GM12865 (cell line): ENCODE data around the gene PLG.
"Not testable (repeated sequence)": the region's sequence is repeated elsewhere in the genome, so short reads cannot be mapped to it uniquely, and the experiment has no call there.

Source experiments
- DNase-seq: peaks from one replicate; pipeline ENCODE4 v3.0.0; 2010; ENCODE audit warnings: low read depth
- H3K4me3 ChIP-seq: 2 replicates; pipeline ENCODE4 v1.5.1; 2011; ENCODE audit warnings: mild to moderate bottlenecking, low read depth, low read length, control low read depth
- TF ChIP-seq, protein P1 (sequence below): IDR thresholded peaks from 2 replicates; pipeline ENCODE4 v1.5.1; 2011; ENCODE audit warnings: low read length, control low read depth, low read depth, inconsistent platforms; ENCODE audit not compliant: insufficient read depth; ENCODE audit errors: missing control alignments

The PLG gene

DNA sequence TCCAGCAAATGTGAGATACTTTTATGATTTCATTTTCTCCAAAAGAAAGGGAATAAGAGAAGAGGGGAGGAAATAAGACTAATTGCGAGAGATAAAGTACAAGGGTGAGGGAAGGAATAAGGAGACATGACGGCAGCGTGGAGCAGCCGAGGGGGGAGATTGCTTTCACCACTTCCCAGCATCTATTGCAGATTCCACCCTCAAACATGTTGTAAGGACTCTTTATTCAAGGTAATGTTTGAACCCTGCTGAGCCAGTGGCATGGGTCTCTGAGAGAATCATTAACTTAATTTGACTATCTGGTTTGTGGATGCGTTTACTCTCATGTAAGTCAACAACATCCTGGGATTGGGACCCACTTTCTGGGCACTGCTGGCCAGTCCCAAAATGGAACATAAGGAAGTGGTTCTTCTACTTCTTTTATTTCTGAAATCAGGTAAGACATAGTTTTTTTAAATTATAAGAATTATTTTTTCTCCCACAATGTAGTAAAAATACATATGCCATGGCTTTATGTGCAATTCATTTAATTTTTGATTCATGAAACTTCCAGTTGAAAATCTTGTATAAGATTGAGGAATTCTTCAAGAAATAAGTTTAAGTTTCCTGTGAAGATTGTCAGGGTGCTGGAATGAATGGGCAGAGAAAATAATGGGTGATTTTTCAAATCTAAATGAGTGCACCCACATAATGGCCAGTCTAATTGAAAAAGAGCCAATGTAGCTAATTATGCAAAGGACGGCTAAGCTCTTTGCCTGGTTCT, at the start of gene PLG:
Gene PLG (plus strand): TSS at position 327 of the 763 bp plus-strand sequence. CDS start 61 bp downstream, at position 388.
- not testable (repeated sequence) for DNase-seq, H3K4me3 ChIP-seq

DNA sequence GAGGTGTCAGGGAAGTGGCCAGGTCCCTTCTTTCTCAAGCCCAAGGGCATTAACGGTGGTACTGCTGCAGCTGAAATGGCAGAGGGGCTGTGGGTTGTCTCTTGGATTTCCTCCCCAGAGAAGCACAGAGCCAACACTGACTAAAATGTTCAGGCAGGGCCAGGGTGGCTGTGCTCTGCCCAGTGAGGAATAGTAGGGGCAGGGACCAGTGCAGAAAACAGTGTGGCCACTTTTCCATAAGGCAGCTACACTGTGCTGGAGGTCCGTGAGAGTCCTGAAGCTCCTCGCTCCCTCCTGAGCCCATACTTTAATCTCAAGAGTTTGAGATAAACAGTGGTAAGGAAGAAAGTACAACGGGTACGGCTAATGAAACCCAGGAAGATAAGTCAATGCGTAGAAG, 42.5 kb upstream of the PLG start:
- no peak overlapping the region for H3K4me3 ChIP-seq
- no peak for DNase-seq

DNA sequence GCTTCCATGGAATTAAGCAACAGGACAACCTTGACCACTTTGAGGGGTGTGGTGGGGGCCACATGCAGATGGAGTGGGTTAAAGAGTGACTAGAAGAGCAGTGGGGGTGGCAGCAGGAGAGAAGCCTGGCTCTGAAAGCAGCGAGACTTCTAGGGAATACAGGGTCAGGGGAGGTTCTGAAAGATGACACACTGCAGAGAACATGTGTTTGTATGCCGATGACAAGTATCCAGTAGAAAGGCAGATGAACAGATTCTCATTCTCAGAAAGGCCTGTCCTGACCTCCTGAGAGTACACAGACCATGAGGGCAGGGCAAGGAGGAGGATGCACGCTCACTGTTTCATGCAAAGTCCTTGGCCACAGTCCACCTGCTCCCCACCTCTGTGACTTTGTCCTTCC, 40.8 kb upstream of the PLG start:
- TF ChIP-seq, protein P1, sequence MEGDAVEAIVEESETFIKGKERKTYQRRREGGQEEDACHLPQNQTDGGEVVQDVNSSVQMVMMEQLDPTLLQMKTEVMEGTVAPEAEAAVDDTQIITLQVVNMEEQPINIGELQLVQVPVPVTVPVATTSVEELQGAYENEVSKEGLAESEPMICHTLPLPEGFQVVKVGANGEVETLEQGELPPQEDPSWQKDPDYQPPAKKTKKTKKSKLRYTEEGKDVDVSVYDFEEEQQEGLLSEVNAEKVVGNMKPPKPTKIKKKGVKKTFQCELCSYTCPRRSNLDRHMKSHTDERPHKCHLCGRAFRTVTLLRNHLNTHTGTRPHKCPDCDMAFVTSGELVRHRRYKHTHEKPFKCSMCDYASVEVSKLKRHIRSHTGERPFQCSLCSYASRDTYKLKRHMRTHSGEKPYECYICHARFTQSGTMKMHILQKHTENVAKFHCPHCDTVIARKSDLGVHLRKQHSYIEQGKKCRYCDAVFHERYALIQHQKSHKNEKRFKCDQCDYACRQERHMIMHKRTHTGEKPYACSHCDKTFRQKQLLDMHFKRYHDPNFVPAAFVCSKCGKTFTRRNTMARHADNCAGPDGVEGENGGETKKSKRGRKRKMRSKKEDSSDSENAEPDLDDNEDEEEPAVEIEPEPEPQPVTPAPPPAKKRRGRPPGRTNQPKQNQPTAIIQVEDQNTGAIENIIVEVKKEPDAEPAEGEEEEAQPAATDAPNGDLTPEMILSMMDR = no peak
- no peak for DNase-seq

More for the DNA sequence above, 42.5 kb upstream of the PLG start:
- TF ChIP-seq, protein P1 = no peak

DNA sequence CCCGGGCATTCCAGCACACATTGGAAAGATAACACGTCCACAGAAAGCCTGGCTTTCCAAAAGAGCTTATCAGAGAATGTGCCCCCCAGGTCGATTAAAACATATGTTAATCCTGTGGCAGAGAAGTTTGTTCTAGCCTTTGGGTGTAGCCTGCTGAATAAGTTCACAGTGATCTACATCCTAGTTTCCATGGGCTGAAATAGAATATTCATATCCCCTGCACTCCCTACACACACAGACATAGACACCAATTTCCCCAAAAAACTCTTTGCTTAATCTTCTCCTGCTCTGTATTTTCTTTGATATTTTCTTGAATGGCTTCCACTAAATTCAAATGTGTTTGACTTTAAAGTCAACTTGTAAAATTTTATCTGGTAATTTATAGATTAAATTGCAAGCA, 39.6 kb upstream of the PLG start:
- TF ChIP-seq, protein P1 = no peak
- no peak for DNase-seq
- H3K4me3 ChIP-seq = no peak overlapping the region

More for the DNA sequence above, 40.8 kb upstream of the PLG start:
- H3K4me3 ChIP-seq = no peak overlapping the region

DNA sequence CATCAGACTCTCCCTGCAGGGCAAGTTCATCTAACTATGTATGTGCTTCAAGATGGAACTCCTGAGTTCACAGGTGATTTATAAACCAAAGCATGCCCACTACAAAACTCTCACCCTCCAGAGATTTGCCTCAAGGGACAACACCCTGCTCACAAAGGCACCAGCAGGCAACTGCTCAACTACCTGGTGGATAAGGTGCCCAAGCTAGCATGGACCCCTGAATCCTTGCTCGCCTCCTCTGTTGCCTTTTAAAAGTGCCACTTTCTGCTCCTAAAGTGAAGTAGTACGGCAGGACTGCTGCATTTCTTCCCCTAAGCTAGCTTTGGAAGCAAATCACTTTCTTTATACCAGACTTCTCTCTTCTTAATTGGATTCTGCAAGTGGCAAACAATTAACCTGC, 39.2 kb upstream of the PLG start:
- no peak for DNase-seq
- H3K4me3 ChIP-seq = no peak overlapping the region
- TF ChIP-seq, protein P1 = no peak

DNA sequence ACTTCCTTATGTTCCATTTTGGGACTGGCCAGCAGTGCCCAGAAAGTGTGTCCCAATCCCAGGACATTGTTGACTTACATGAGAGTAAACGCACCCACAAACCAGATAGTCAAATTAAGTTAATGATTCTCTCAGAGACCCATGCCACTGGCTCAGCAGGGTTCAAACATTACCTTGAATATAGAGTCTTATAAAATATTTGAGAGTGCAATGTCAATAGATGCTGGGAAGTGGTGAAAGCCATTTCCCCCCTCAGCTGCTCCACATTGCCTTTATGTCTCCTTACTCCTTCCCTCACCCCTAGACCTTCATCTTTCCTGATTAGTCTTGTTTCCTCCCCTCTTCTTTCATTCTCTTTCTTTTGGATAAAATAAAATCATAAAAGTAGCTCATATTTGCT, 37.8 kb upstream of the PLG start, which contains the start of gene LPA:
Gene LPA (minus strand): TSS at position 78 of the 400 bp plus-strand sequence. CDS start 61 bp downstream, at position 17.
- not testable (repeated sequence) for H3K4me3 ChIP-seq, DNase-seq

DNA sequence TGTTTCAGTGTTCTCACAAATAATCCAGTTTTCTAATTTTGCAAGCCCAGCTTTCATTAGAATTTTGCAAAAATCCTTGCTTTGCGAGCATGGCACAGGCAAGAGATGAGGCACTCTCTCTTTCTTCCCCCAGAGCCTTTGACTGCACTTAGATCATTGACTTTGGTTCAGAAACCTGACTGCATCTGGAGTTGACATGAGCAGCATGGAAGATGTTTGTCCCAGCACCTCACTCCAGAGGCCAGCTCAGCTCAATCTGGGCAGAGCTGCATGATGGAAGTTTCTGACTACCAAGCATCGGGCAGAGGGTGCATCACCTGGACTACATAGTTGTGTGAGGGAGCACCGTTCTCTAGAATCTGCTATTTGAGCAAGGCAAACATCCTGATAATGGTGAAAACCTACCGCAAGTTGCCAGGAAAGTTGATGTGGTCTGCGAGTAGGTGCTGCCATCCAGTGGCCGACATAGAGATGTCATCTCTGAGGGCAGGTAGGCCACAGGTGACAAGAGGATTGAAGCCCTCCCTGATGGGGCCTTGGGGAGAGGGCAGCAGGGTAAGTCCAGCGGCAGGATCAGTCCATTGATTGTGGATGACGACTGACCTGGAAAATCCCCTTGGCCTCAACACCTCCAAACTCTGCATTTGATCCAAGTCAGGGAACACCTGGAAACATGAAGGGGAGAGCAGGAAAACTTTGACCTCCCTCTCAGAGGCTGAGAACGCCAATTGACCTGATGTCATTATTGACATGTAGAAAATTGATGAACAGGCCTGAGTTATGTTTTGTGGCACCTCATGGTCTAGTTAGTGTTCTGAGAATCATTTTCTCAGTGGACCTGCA, 34.2 kb upstream of the PLG start:
- no peak overlapping the region for H3K4me3 ChIP-seq
- peak; percentile 62 for DNase-seq
- TF ChIP-seq, protein P1 = peak; percentile 70
